ENCODE data around the gene SULT2B1.

- TF ChIP-seq POLR2A (IDR thresholded peaks at IDR 0.05; ENCODE audit: low read depth, low read length) (no peak), TAF1 (IDR thresholded peaks at IDR 0.05; ENCODE audit: borderline replicate concordance, low read depth, low read length) (no peak), POLR2AphosphoS5 (IDR thresholded peaks at IDR 0.05; ENCODE audit: low read depth, low read length) (no peak)
These were observed 94.2 kb downstream of the SULT2B1 start, which contains the start of gene CA11 for GRCh38 chr19:48646001-48646721.
